ENCODE data around the gene DHRS3. TPM values are rescaled to one million over a fixed set of nuclear protein-coding genes. Genes with fewer than 3 reads are reported as not detected.

Gene DHRS3
- polyA plus RNA-seq, 3 donors, result 68.3 to 85.7 (median 68.8) TPM

GRCh38 chr1:12556368-12556930, 61.6 kb downstream of the DHRS3 start:
- DNase-seq (ENCODE audit: low read depth in 3 of 3, low spot score in 2 of 3), result peak; percentile 41 to 64 (median 62)

- DNase-seq (ENCODE audit: low read depth in 3 of 3, low spot score in 2 of 3), result no peak
These were observed 62.3 kb downstream of the DHRS3 start for GRCh38 chr1:12555411-12556367.

- no peak for DNase-seq (ENCODE audit: low read depth in 3 of 3, low spot score in 2 of 3)
These were observed 63.3 kb downstream of the DHRS3 start for GRCh38 chr1:12554521-12555305.

- no peak for DNase-seq (ENCODE audit: low read depth in 3 of 3, low spot score in 2 of 3)
These were observed 64.0 kb downstream of the DHRS3 start for GRCh38 chr1:12553963-12554362.

GRCh38 chr1:12552951-12553921, 64.8 kb downstream of the DHRS3 start:
- DNase-seq (ENCODE audit: low read depth in 3 of 3, low spot score in 2 of 3), result no peak

GRCh38 chr1:12552111-12552888, 65.7 kb downstream of the DHRS3 start:
- no peak for DNase-seq (ENCODE audit: low read depth in 3 of 3, low spot score in 2 of 3)

- DNase-seq (ENCODE audit: low read depth in 3 of 3, low spot score in 2 of 3), result no peak
These were observed 66.4 kb downstream of the DHRS3 start for GRCh38 chr1:12551584-12551983.

- DNase-seq (ENCODE audit: low read depth in 3 of 3, low spot score in 2 of 3), result peak in 1 of 3 donors; percentile 68
These were observed 68.3 kb downstream of the DHRS3 start for GRCh38 chr1:12549460-12550349.

GRCh38 chr1:12548973-12549459, 69.0 kb downstream of the DHRS3 start:
- peak in 1 of 3 donors; percentile 54 for DNase-seq (ENCODE audit: low read depth in 3 of 3, low spot score in 2 of 3)

- DNase-seq (ENCODE audit: low read depth in 3 of 3, low spot score in 2 of 3), result no peak
These were observed 69.6 kb downstream of the DHRS3 start for GRCh38 chr1:12548279-12548972.

GRCh38 chr1:12547586-12548225, 70.3 kb downstream of the DHRS3 start:
- no peak for DNase-seq (ENCODE audit: low read depth in 3 of 3, low spot score in 2 of 3)

GRCh38 chr1:12546771-12547585, 71.0 kb downstream of the DHRS3 start:
- DNase-seq (ENCODE audit: low read depth in 3 of 3, low spot score in 2 of 3), result no peak

- DNase-seq (ENCODE audit: low read depth in 3 of 3, low spot score in 2 of 3), result no peak
These were observed 73.0 kb downstream of the DHRS3 start for GRCh38 chr1:12544992-12545391.

- DNase-seq (ENCODE audit: low read depth in 3 of 3, low spot score in 2 of 3), result no peak
These were observed 73.7 kb downstream of the DHRS3 start for GRCh38 chr1:12544357-12544756.

- no peak for DNase-seq (ENCODE audit: low read depth in 3 of 3, low spot score in 2 of 3)
These were observed 74.3 kb downstream of the DHRS3 start for GRCh38 chr1:12543740-12544154.
